Uterus (tissue), 4 donors: ENCODE data around the gene ARSI. TPM values are rescaled to one million over a fixed set of nuclear protein-coding genes. Genes with fewer than 3 reads are reported as not detected.

Source experiments
- DNase-seq, 2 donors: peaks; one replicate each; pipeline ENCODE4 v3.0.0-alpha.2; 2019 to 2020
- H3K27ac ChIP-seq, 2 donors: fragments of 200-600 bp; sonication (generic); 1 replicate in 1 of 2; 2 replicates in 1 of 2; pipeline ENCODE4 v1.5.1; 2016 to 2018
- H3K27me3 ChIP-seq, 2 donors: fragments of 200-600 bp; sonication (generic); one replicate each; pipeline ENCODE4 v1.5.1; 2018 to 2019; ENCODE audit warnings: control low read depth in 1 of 2
- H3K36me3 ChIP-seq, 2 donors: fragments of 200-600 bp; sonication (generic); one replicate each; pipeline ENCODE4 v1.5.1; 2019; ENCODE audit warnings: control low read depth in 1 of 2
- H3K4me1 ChIP-seq, 2 donors: fragments of 200-600 bp; sonication (generic); one replicate each; pipeline ENCODE4 v1.5.1; 2018 to 2019; ENCODE audit warnings: control low read depth in 1 of 2
- H3K4me3 ChIP-seq, 2 donors: fragments of 200-600 bp; sonication (generic); 1 replicate in 1 of 2; 2 replicates in 1 of 2; pipeline ENCODE4 v1.5.1; 2018 to 2019; ENCODE audit warnings: mild to moderate bottlenecking in 1 of 2
- H3K9me3 ChIP-seq, 2 donors: fragments of 200-600 bp; sonication (generic); one replicate each; pipeline ENCODE4 v1.5.1; 2019; ENCODE audit warnings: control low read depth in 1 of 2
- POLR2A ChIP-seq, 2 donors: fragments of 450-650 bp; IDR thresholded peaks; one replicate each; pipeline ENCODE4 v1.6.1; 2016; ENCODE audit warnings: antibody characterized with exemption in 2 of 2, mild to moderate bottlenecking in 1 of 2, moderate library complexity in 1 of 2
- intact Hi-C: fragments of 100-400 bp; cut with DNase I; formaldehyde crosslinking; loops from one replicate; pipeline ENCODE4 v1.15.1; 2023; ENCODE audit warnings: low total_unique reads
- total RNA-seq, 4 donors: library from RNA; depleted of rRNA in 3 of 4; stranded (reverse); fragments of >200 nt in 3 of 4; gene quantifications; one replicate each; pipeline versions ENCODE4 v1.1.0 to v1.2.4, GENCODE V29; 2014 to 2023
- TF ChIP-seq, protein P1 (sequence below), 4 experiments: fragments of 200-600 bp in 2 of 4; fragments of 450-650 bp in 2 of 4; sonication (generic) in 2 of 4; IDR thresholded peaks; one replicate each; pipeline ENCODE4 v1.5.1; 2016 to 2019; ENCODE audit warnings: antibody characterized with exemption in 4 of 4, mild to moderate bottlenecking in 2 of 4, moderate library complexity in 1 of 4
- donor health status: DM: yes; HTN: yes; CAD: no.

Gene ARSI
- total RNA-seq, 4 donors from 2014 or later: 4.3 to 15.1 (median 5.7) TPM

DNA sequence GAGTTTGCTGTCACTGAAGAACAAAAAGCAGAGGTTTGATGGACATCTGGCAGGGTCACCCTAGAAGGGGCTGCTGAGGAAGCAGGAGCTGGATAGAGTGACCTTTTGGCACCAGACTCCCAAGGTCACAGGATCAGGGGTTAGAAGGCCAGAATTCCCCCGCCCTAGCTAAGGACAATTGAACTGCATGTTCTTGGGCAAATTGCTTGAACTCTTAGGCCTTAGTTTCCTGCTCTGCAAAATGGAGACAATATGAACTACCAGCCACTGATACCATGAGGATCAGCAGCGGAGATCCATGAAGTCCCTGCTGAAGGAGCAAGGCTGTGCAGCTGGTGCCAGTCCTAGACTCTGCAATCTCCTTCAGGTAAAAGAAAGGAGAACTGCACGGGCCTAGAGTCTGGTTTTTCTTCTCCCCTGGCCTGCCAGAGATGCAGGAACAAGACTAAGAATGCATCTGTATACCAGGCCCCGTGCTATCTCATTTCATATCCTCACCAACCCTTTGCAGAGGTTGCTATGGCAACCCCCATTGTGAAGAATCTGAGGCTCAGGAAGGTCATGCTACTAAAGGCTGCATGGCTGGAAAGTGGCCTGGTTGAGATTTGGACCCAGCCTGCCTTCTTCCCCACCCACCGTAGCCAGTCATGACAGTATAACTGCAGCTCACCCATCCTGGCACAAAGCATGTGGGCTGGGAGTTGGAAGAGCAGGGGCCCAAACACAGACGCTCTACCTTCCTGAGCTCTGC lies 46.9 kb downstream of the ARSI start:
- DNase-seq: no peak
- no peaks in the 10 kb centered on the region for H3K27me3 ChIP-seq
- H3K4me3 ChIP-seq: no peak overlapping the region
- H3K36me3 ChIP-seq: no peaks in the 10 kb centered on the region
- H3K27ac ChIP-seq: no peak overlapping the region
- no peaks in the 10 kb centered on the region for H3K9me3 ChIP-seq
- intact Hi-C loops: no loop called here
- H3K4me1 ChIP-seq: no peaks in the 10 kb centered on the region
- TF ChIP-seq, protein P1, sequence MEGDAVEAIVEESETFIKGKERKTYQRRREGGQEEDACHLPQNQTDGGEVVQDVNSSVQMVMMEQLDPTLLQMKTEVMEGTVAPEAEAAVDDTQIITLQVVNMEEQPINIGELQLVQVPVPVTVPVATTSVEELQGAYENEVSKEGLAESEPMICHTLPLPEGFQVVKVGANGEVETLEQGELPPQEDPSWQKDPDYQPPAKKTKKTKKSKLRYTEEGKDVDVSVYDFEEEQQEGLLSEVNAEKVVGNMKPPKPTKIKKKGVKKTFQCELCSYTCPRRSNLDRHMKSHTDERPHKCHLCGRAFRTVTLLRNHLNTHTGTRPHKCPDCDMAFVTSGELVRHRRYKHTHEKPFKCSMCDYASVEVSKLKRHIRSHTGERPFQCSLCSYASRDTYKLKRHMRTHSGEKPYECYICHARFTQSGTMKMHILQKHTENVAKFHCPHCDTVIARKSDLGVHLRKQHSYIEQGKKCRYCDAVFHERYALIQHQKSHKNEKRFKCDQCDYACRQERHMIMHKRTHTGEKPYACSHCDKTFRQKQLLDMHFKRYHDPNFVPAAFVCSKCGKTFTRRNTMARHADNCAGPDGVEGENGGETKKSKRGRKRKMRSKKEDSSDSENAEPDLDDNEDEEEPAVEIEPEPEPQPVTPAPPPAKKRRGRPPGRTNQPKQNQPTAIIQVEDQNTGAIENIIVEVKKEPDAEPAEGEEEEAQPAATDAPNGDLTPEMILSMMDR (IDR thresholded peaks at IDR 0.05): no peak
- no peak for TF ChIP-seq POLR2A (IDR thresholded peaks at IDR 0.05)

DNA sequence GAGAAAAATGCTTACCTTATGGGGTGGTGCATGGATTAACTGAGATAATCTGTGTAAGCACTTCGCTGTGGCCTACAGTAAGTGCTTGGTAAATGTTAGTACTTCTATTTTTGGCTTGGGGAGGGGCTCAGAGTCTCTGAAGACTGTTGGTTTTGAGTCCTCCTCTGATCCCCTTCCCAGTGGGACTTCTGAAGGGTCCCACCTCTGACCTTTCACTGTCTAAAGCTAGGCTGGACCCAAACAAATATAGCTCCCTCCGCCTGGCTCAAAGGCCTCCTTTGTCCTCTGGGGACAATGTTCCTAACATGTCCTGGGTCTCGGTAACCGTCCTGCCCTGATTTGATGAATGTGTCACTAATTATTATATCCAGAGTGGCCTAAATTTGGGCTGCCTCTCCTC lies 47.9 kb downstream of the ARSI start:
- intact Hi-C loops: no loop called here
- Histone ChIP-seq H3K27ac (no peak overlapping the region), H3K36me3 (no peaks in the 10 kb centered on the region), H3K27me3 (no peaks in the 10 kb centered on the region), H3K4me1 (no peaks in the 10 kb centered on the region), H3K9me3 (no peaks in the 10 kb centered on the region), H3K4me3 (no peak overlapping the region)
- TF ChIP-seq, protein P1 (IDR thresholded peaks at IDR 0.05): no peak
- TF ChIP-seq POLR2A (IDR thresholded peaks at IDR 0.05): no peak
- no peak for DNase-seq

DNA sequence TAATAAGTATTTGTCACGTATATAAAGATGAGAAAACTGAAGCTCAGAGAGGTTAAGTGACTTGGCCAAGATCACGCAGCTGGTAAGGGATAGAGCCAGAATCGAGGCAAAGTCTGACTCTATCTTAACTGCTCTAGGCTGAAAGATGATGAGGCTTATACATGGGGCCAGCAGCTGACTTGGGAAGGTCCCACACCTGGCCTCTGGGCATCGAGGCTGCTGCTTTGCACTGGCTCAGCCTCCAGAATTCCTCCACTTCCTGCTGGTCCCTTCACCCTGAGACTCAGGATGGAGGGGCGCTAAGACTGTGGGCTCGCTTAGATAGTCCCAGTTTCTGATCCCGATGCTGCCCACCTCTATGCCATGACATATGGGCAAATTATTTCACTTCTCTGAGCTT lies 48.3 kb downstream of the ARSI start:
- Histone ChIP-seq H3K27me3 (no peaks in the 10 kb centered on the region), H3K9me3 (no peaks in the 10 kb centered on the region), H3K4me3 (no peak overlapping the region), H3K27ac (no peak overlapping the region), H3K4me1 (no peaks in the 10 kb centered on the region), H3K36me3 (no peaks in the 10 kb centered on the region)
- intact Hi-C loops: no loop called here
- TF ChIP-seq, protein P1 (IDR thresholded peaks at IDR 0.05): no peak
- TF ChIP-seq POLR2A (IDR thresholded peaks at IDR 0.05): no peak
- DNase-seq: no peak

DNA sequence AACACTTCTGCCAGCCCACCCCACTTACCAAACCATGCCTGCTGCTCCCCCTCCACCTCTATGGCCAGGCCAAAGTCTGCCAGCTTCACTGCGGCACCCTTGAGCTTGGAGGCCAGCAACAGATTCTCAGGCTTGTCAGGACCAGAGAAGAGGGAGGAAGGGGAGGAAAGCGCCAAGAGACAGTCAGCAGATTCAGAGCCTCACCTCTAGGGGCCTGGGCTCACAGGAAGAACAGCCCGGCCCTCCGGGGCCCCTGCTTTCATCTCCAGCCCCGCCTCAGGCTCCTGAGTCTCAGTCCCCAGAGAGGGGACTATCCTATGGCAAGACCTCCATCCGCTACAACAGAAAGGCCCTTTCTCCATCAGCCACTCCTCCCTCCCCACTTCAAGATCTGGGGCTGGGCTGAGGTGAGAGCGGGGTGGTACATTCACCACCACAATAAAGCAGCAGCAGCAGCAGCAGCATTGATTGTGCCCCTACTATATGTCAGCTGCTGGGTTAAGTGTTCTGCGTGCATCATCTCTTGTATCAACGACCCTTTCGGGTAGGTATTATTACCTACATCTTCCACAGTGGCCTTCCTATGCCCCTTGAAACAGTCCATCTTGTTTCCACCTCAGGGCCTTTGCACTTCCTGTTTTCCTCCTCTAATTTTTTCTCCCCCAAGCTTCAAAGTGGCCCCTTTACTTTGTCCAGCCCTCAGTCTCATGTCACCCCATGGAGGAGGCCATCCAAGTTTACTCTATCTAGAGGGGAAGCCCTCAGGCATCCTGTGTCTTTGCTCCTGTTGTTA lies 49.1 kb downstream of the ARSI start:
- Histone ChIP-seq H3K4me3 (no peak overlapping the region), H3K27me3 (no peaks in the 10 kb centered on the region), H3K27ac (no peak overlapping the region), H3K4me1 (no peaks in the 10 kb centered on the region), H3K36me3 (no peaks in the 10 kb centered on the region), H3K9me3 (no peaks in the 10 kb centered on the region)
- intact Hi-C loops: no loop called here
- no peak for DNase-seq
- no peak for TF ChIP-seq POLR2A (IDR thresholded peaks at IDR 0.05)
- TF ChIP-seq, protein P1 (IDR thresholded peaks at IDR 0.05): no peak

DNA sequence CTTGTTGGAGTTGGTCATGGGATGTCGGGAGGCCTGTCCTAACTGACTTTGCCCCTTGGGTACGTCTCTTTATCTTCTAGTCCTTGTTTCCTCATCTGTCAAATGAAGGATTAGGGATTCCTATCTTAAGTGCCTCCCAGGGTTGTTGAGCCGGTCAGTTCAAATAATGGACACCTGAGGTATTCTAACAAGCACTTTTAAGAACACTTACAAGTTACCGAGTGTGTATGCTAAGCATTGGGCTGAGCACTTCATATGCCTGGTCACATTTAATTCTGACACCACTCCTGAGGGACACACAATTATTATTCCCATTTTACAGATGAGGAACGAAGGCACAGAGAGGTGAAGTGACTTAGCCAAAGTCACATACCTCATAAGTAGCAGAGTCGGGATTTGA lies 50.2 kb downstream of the ARSI start:
- Histone ChIP-seq H3K4me3 (no peak overlapping the region), H3K27me3 (no peaks in the 10 kb centered on the region), H3K27ac (no peak overlapping the region), H3K4me1 (no peaks in the 10 kb centered on the region), H3K36me3 (no peaks in the 10 kb centered on the region), H3K9me3 (no peaks in the 10 kb centered on the region)
- intact Hi-C loops: no loop called here
- TF ChIP-seq, protein P1 (IDR thresholded peaks at IDR 0.05): no peak
- TF ChIP-seq POLR2A (IDR thresholded peaks at IDR 0.05): no peak
- no peak for DNase-seq
